ENCODE measurements around the gene GPR65. TPM values are rescaled to one million over a fixed set of nuclear protein-coding genes. Genes with fewer than 3 reads are reported as not detected.

The GPR65 gene
- total and polyA plus RNA-seq, 10 of the 15 experiments (the other 5 are each of a cell fraction or from before 2014, with no cell fraction given), result 4.4 to 14.7 (median 9.4) TPM

GRCh38 chr14:88060576-88060975 is 55.6 kb downstream of the GPR65 start:
- intact Hi-C loops (cut with micrococcal nuclease; ENCODE audit: unreplicated experiment) (no loop called here), in situ Hi-C loops (cut with MboI) (no loop called here)
- Histone ChIP-seq H3K4me3 (no peak overlapping the region), H3K79me2 (ENCODE audit: control insufficient read depth, insufficient read depth, low read length) (no peaks in the 10 kb centered on the region), H3K27me3 (replicated peaks in 1 of 2; ENCODE audit: control insufficient read depth in 2 of 2, insufficient read depth in 2 of 2, low read length in 1 of 2) (no peaks in the 10 kb centered on the region), H3K4me2 (ENCODE audit: control insufficient read depth, insufficient read depth) (no peak overlapping the region), H3K4me1 (ENCODE audit: control insufficient read depth, insufficient read depth, low read length) (no peaks in the 10 kb centered on the region), H3K9me3 (replicated peaks; ENCODE audit: control insufficient read depth, insufficient read depth, low read length) (no peaks in the 10 kb centered on the region), H3K9ac (ENCODE audit: control insufficient read depth, insufficient read depth, low read length) (no peak overlapping the region), H3K27ac (ENCODE audit: control insufficient read depth, insufficient read depth) (no peak overlapping the region), H3K36me3 (ENCODE audit: control insufficient read depth in 2 of 2, insufficient read depth in 2 of 2, low read length in 1 of 2) (no peaks in the 10 kb centered on the region), H2AFZ (ENCODE audit: control insufficient read depth, low read depth, low read length) (no peak overlapping the region), H4K20me1 (ENCODE audit: control insufficient read depth, insufficient read depth) (no peaks in the 10 kb centered on the region)
- no TSS peak for BruUV-seq (replicated peaks)
- POLR2A ChIA-PET, result no interaction called here
- 23% methylated on average over 3 of the region's 3 CpGs for WGBS (ENCODE audit: insufficient coverage, insufficient replicate concordance, low lambda C conversion rate, missing lambda C conversion rate)
- TF ChIP-seq CBX3 (IDR thresholded peaks at IDR 0.05; ENCODE audit: borderline replicate concordance, low read depth), result no peak
- no peak for TF ChIP-seq ZBED1 (IDR thresholded peaks at IDR 0.05; ENCODE audit: borderline replicate concordance)
- TF ChIP-seq CBX5 (IDR thresholded peaks at IDR 0.05; ENCODE audit: low read depth), result no peak
- TF ChIP-seq PRDM15 (CRISPR knock-in tag; IDR thresholded peaks at IDR 0.05), result no peak
- no peak for TF ChIP-seq SUPT20H (IDR thresholded peaks at IDR 0.05; ENCODE audit: borderline replicate concordance, control insufficient read depth, low read depth, low read length)
- no peak for TF ChIP-seq ZSCAN29 (IDR thresholded peaks at IDR 0.05)
- TF ChIP-seq ZNF622 (IDR thresholded peaks at IDR 0.05), result no peak
- TF ChIP-seq ZBTB11 (CRISPR knock-in tag; IDR thresholded peaks at IDR 0.05), result no peak
- TF ChIP-seq MLLT1 (IDR thresholded peaks at IDR 0.05), result no peak
- no peak for FAIRE-seq
- SMC1A ChIA-PET (ENCODE audit: uncharacterized antibody, unreplicated experiment), result no interaction called here
- no peak for ATAC-seq
- CTCF ChIA-PET, result interaction anchor here (0.6 kb wide), 1 partner anchor 105 kb away, joined by 3 read pairs; no protein-coding TSS in a partner anchor
- DNase-seq (ENCODE audit: low read depth, low spot score), result no peak
- RAD21 ChIA-PET (ENCODE audit: unreplicated experiment), result no interaction called here

All from GM12878 (cell line).